ENCODE data around the gene NANP. TPM values are rescaled to one million over a fixed set of nuclear protein-coding genes. Genes with fewer than 3 reads are reported as not detected.

Gene NANP
- total RNA-seq, 1 donor from 2014 or later, result 5.4 TPM

GRCh38 chr20:25580711-25581110 lies 43.1 kb downstream of the NANP start:
- Histone ChIP-seq H3K27me3 (ENCODE audit: low read depth) (peaks cover 16% of the 10 kb centered on the region), H3K27ac (peak overlapping the region; percentile 18), H3K4me1 (no peaks in the 10 kb centered on the region), H3K9me3 (no peaks in the 10 kb centered on the region), H3K36me3 (no peaks in the 10 kb centered on the region), H3K4me3 (no peak overlapping the region)
- peak; percentile 71 to 78 for ATAC-seq
- TF ChIP-seq, protein P1, sequence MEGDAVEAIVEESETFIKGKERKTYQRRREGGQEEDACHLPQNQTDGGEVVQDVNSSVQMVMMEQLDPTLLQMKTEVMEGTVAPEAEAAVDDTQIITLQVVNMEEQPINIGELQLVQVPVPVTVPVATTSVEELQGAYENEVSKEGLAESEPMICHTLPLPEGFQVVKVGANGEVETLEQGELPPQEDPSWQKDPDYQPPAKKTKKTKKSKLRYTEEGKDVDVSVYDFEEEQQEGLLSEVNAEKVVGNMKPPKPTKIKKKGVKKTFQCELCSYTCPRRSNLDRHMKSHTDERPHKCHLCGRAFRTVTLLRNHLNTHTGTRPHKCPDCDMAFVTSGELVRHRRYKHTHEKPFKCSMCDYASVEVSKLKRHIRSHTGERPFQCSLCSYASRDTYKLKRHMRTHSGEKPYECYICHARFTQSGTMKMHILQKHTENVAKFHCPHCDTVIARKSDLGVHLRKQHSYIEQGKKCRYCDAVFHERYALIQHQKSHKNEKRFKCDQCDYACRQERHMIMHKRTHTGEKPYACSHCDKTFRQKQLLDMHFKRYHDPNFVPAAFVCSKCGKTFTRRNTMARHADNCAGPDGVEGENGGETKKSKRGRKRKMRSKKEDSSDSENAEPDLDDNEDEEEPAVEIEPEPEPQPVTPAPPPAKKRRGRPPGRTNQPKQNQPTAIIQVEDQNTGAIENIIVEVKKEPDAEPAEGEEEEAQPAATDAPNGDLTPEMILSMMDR (IDR thresholded peaks at IDR 0.05), result no peak
- intact Hi-C loops (cut with DNase I), result no loop called here
- peak; percentile 53 for DNase-seq

DNA sequence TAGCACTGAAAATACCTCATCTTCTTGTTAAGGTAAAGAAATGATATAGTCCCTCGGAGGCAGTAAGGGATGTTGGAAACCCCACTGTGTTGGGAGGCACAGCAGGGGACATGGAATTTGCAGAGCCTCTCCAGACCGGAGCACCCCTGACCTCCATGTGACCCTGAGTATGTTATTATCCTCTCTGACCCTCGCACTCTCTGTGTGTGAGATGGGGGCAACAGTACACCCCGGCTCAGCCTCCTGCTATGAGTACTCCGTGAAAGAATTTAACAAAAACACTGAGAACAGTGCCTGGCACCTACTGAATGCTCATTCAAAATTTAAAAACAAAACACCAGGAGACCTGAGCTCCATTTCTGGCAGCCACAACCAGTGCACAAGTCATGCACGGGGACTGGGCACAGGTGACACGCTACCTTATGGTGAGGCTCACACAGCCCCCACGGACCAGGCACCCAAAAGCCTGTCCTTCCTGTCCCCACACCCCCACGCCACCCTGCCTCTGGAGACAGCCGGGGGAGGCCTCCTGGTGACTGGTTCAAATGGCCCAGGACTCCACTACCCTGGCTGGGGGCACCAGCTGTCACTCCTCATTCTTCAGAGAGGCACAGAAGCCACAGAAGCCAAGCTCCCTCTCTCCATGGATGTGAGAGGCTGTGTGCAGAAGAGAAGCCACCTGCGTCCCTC lies 44.6 kb downstream of the NANP start:
- Histone ChIP-seq H3K36me3 (no peaks in the 10 kb centered on the region), H3K4me3 (no peak overlapping the region), H3K9me3 (no peaks in the 10 kb centered on the region), H3K4me1 (no peaks in the 10 kb centered on the region), H3K27ac (no peak overlapping the region), H3K27me3 (ENCODE audit: low read depth) (peaks cover 2% of the 10 kb centered on the region)
- TF ChIP-seq, protein P1 (IDR thresholded peaks at IDR 0.05), result no peak
- ATAC-seq, result no peak
- intact Hi-C loops (cut with DNase I), result no loop called here
- no peak for DNase-seq

- H3K9me3 ChIP-seq, result no peaks in the 10 kb centered on the region
- no peak overlapping the region for H3K4me3 ChIP-seq
- no peaks in the 10 kb centered on the region for H3K4me1 ChIP-seq
- no peak for ATAC-seq
- H3K36me3 ChIP-seq, result no peaks in the 10 kb centered on the region
- intact Hi-C loops (cut with DNase I), result no loop called here
- TF ChIP-seq, protein P1 (IDR thresholded peaks at IDR 0.05), result no peak
- no peak overlapping the region for H3K27ac ChIP-seq
- no peaks in the 10 kb centered on the region for H3K27me3 ChIP-seq (ENCODE audit: low read depth)
- DNase-seq, result no peak
Observed at GRCh38 chr20:25576783-25577530, 46.9 kb downstream of the NANP start.

- intact Hi-C loops (cut with DNase I), result no loop called here
- TF ChIP-seq, protein P1 (IDR thresholded peaks at IDR 0.05), result no peak
- H3K27me3 ChIP-seq (ENCODE audit: low read depth), result no peaks in the 10 kb centered on the region
- ATAC-seq (peak; percentile 46 to 59), DNase-seq (no peak)
- no peak overlapping the region for H3K27ac ChIP-seq
- H3K9me3 ChIP-seq, result no peaks in the 10 kb centered on the region
- H3K36me3 ChIP-seq, result no peaks in the 10 kb centered on the region
- H3K4me1 ChIP-seq, result no peaks in the 10 kb centered on the region
- no peak overlapping the region for H3K4me3 ChIP-seq
Observed at GRCh38 chr20:25574411-25574810, 49.4 kb downstream of the NANP start.

DNA sequence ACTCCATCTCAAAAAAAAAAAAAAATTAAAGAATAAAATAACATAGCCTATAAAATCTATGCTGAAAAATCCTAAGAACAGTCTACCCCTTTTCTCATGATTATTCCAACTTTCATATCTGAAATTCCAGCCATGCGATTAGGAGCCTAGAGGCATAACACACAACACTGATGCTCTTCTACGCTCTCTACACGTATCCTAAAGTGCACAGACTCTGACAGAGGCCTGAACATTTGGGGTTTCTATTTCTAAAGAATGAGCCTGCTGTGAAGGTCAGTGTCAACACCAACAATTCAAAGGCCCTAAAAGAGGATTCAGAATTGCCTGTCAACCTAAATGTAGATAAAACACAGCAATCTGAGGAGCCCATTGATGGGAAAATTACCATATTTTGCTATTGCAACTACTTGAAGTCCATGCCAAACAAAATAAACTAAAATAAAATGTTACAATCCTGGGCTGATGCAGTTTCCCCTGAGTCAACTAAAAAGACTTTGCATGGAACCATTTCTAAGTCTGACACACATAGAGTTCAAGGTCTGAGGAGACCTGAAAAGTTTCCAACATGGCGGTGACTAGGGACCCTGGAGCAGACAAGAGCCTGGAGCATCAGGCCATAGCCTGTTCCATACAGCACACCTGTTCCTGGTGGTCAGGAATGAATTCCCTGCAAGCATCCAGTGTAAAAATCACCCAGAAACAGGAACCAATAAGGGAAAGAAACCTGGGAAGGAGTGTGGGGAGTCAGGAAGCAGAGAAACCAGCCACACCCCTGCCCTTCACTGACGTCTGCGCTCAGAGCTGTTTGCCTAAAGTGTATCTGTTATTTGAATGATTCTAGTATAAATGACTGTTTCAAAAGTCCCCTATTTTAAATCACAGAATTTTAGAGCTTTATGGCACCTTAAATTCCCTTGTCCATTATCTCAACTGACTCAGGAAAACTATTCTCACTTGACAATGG lies 50.2 kb downstream of the NANP start:
- Histone ChIP-seq H3K4me3 (no peak overlapping the region), H3K27me3 (ENCODE audit: low read depth) (no peaks in the 10 kb centered on the region), H3K27ac (no peak overlapping the region), H3K36me3 (no peaks in the 10 kb centered on the region), H3K9me3 (no peaks in the 10 kb centered on the region), H3K4me1 (no peaks in the 10 kb centered on the region)
- intact Hi-C loops (cut with DNase I), result no loop called here
- no peak for ATAC-seq
- TF ChIP-seq, protein P1 (IDR thresholded peaks at IDR 0.05), result no peak
- DNase-seq, result no peak
